Fibroblast of lung (primary cell): ENCODE results near the gene RAB11FIP5. TPM values are rescaled to one million over a fixed set of nuclear protein-coding genes. Genes with fewer than 3 reads are reported as not detected.

Source experiments
- DNase-seq, 2 donors: peaks; one replicate each; pipeline versions ENCODE4 v3.0.0 to v3.0.0-alpha.2; 2010; ENCODE audit warnings: low read depth in 2 of 2
- H2AFZ ChIP-seq: 2 replicates; pipeline ENCODE4 v1.5.1; 2012; ENCODE audit warnings: low read length, control low read depth, inconsistent platforms
- H3K27ac ChIP-seq: 2 replicates; pipeline ENCODE4 v1.5.1; 2011; ENCODE audit warnings: low read length, control low read depth; ENCODE audit not compliant: insufficient read depth
- H3K27me3 ChIP-seq: 2 replicates; pipeline ENCODE4 v1.5.1; 2011; ENCODE audit warnings: mild to moderate bottlenecking, low read length; ENCODE audit not compliant: control insufficient read depth, insufficient read depth
- H3K36me3 ChIP-seq: 2 replicates; pipeline ENCODE4 v1.5.1; 2011; ENCODE audit warnings: low read length; ENCODE audit not compliant: control insufficient read depth, insufficient read depth
- H3K4me1 ChIP-seq: 2 replicates; pipeline ENCODE4 v1.5.1; 2011; ENCODE audit warnings: low read length; ENCODE audit not compliant: control insufficient read depth, insufficient read depth; ENCODE audit errors: extremely low read depth
- H3K4me2 ChIP-seq: 2 replicates; pipeline ENCODE4 v1.5.1; 2011; ENCODE audit warnings: low read length, control low read depth; ENCODE audit not compliant: insufficient read depth; ENCODE audit errors: extremely low read depth
- H3K4me3 ChIP-seq, 4 experiments: fragments of 200-600 bp in 1 of 4; sonication (generic) in 1 of 4; replicated peaks in 1 of 4; 2 replicates each; pipeline ENCODE4 v1.5.1; 2011 to 2016; ENCODE audit warnings: low read length in 4 of 4, low read depth in 3 of 4, mild to moderate bottlenecking in 3 of 4, control low read depth in 2 of 4, inconsistent platforms in 1 of 4, mixed read lengths in 1 of 4; ENCODE audit not compliant: insufficient read depth in 1 of 4; ENCODE audit errors: control extremely low read depth in 1 of 4
- H3K79me2 ChIP-seq: 2 replicates; pipeline ENCODE4 v1.5.1; 2012; ENCODE audit warnings: mild to moderate bottlenecking, low read length, inconsistent platforms; ENCODE audit not compliant: control insufficient read depth, insufficient read depth
- H3K9ac ChIP-seq: 2 replicates; pipeline ENCODE4 v1.5.1; 2011; ENCODE audit warnings: mild to moderate bottlenecking, low read length, control low read depth; ENCODE audit not compliant: insufficient read depth
- H3K9me3 ChIP-seq: 2 replicates; pipeline ENCODE4 v1.5.1; 2012; ENCODE audit warnings: low read depth, low read length; ENCODE audit not compliant: control insufficient read depth, insufficient read depth
- H4K20me1 ChIP-seq: 2 replicates; pipeline ENCODE4 v1.5.1; 2011; ENCODE audit warnings: low read length; ENCODE audit not compliant: control insufficient read depth, insufficient read depth; ENCODE audit errors: extremely low read depth
- EZH2 ChIP-seq: IDR thresholded peaks from 2 replicates; pipeline ENCODE4 v1.5.1; 2012; ENCODE audit warnings: low read length, control low read depth, mild to moderate bottlenecking; ENCODE audit errors: missing control alignments
- polyA plus RNA-seq, 2 donors: library from polyadenylated mRNA; depleted of rRNA in 1 of 2; stranded (reverse) in 1 of 2; unstranded in 1 of 2; fragments of >200 nt; gene quantifications; 2 replicates each; pipeline ENCODE4 v1.2.1, GENCODE V29; 2011 to 2012; ENCODE audit warnings: missing spikeins in 1 of 2
- total RNA-seq: library from RNA; depleted of rRNA; stranded (reverse); fragments of >200 nt; gene quantifications from 2 replicates; pipeline ENCODE4 v1.2.1, GENCODE V29; 2014
- TF ChIP-seq, protein P1 (sequence below), 2 donors: IDR thresholded peaks in 1 of 2; conservative IDR thresholded peaks in 1 of 2; 1 replicate in 1 of 2; 2 replicates in 1 of 2; pipeline ENCODE4 v1.5.1; 2011 to 2012; ENCODE audit warnings: low read length in 2 of 2, control low read depth in 1 of 2, inconsistent platforms in 1 of 2, low read depth in 1 of 2, mild to moderate bottlenecking in 1 of 2

RAB11FIP5 gene
- total and polyA plus RNA-seq, 2 donors (not counting 1 experiment from before 2014, with no cell fraction given): 27.7 to 35.0 TPM

- peaks cover 28% of the 10 kb centered on the region for H3K79me2 ChIP-seq
- peak overlapping the region; percentile 61 to 95 (median 84) for H3K4me3 ChIP-seq
- peak in 1 of 2 donors; percentile 48 for DNase-seq
- no peaks in the 10 kb centered on the region for H3K9me3 ChIP-seq
- no peaks in the 10 kb centered on the region for H3K27me3 ChIP-seq
- TF ChIP-seq, protein P1, sequence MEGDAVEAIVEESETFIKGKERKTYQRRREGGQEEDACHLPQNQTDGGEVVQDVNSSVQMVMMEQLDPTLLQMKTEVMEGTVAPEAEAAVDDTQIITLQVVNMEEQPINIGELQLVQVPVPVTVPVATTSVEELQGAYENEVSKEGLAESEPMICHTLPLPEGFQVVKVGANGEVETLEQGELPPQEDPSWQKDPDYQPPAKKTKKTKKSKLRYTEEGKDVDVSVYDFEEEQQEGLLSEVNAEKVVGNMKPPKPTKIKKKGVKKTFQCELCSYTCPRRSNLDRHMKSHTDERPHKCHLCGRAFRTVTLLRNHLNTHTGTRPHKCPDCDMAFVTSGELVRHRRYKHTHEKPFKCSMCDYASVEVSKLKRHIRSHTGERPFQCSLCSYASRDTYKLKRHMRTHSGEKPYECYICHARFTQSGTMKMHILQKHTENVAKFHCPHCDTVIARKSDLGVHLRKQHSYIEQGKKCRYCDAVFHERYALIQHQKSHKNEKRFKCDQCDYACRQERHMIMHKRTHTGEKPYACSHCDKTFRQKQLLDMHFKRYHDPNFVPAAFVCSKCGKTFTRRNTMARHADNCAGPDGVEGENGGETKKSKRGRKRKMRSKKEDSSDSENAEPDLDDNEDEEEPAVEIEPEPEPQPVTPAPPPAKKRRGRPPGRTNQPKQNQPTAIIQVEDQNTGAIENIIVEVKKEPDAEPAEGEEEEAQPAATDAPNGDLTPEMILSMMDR (conservative IDR thresholded peaks at IDR 0.05 in 1 of 2, IDR thresholded peaks at IDR 0.05 in 1 of 2; ENCODE audit: low read depth in 1 of 2, low read length in 2 of 2): no peak
- no peak for TF ChIP-seq EZH2
- H3K4me1 ChIP-seq: peaks cover 11% of the 10 kb centered on the region
- peak overlapping the region; percentile 36 for H2AFZ ChIP-seq
- peaks cover 2% of the 10 kb centered on the region for H3K36me3 ChIP-seq
- peak overlapping the region; percentile 88 for H3K9ac ChIP-seq
- H4K20me1 ChIP-seq: no peaks in the 10 kb centered on the region
- peak overlapping the region; percentile 89 for H3K27ac ChIP-seq
- peak overlapping the region; percentile 98 for H3K4me2 ChIP-seq
These were observed 42.7 kb downstream of the RAB11FIP5 start for GRCh38 chr2:73069855-73070642.

GRCh38 chr2:73069041-73069854, 43.5 kb downstream of the RAB11FIP5 start:
- Histone ChIP-seq H3K9ac (no peak overlapping the region), H3K36me3 (peaks cover under 1% of the 10 kb centered on the region), H3K79me2 (peaks cover 30% of the 10 kb centered on the region), H3K4me3 (peak overlapping the region; percentile 61 to 95 (median 84)), H3K27ac (peak overlapping the region; percentile 89), H4K20me1 (no peaks in the 10 kb centered on the region), H3K27me3 (no peaks in the 10 kb centered on the region), H3K4me2 (peak overlapping the region; percentile 98), H3K9me3 (no peaks in the 10 kb centered on the region), H2AFZ (no peak overlapping the region), H3K4me1 (peaks cover 15% of the 10 kb centered on the region)
- DNase-seq: peak in 1 of 2 donors; percentile 48
- TF ChIP-seq, protein P1 (conservative IDR thresholded peaks at IDR 0.05 in 1 of 2, IDR thresholded peaks at IDR 0.05 in 1 of 2; ENCODE audit: low read depth in 1 of 2, low read length in 2 of 2): no peak
- no peak for TF ChIP-seq EZH2

GRCh38 chr2:73068147-73068546, 44.6 kb downstream of the RAB11FIP5 start:
- Histone ChIP-seq H3K27ac (no peak overlapping the region), H3K4me2 (no peak overlapping the region), H3K9me3 (no peaks in the 10 kb centered on the region), H3K79me2 (peaks cover 30% of the 10 kb centered on the region), H3K9ac (no peak overlapping the region), H3K27me3 (no peaks in the 10 kb centered on the region), H2AFZ (no peak overlapping the region), H3K36me3 (no peaks in the 10 kb centered on the region), H4K20me1 (no peaks in the 10 kb centered on the region), H3K4me3 (no peak overlapping the region), H3K4me1 (peaks cover 22% of the 10 kb centered on the region)
- no peak for DNase-seq
- no peak for TF ChIP-seq EZH2
- TF ChIP-seq, protein P1 (conservative IDR thresholded peaks at IDR 0.05 in 1 of 2, IDR thresholded peaks at IDR 0.05 in 1 of 2; ENCODE audit: low read depth in 1 of 2, low read length in 2 of 2): no peak
